IPS DF 19.7 (cell line): Measurements from ENCODE around the gene RAB11FIP4.

Experiments
- DNase-seq: peaks from one replicate; pipeline ENCODE4 v3.0.0-alpha.2; 2013; ENCODE audit warnings: low read depth, low spot score

RAB11FIP4 gene

GRCh38 chr17:31587462-31587861, 196.0 kb downstream of the RAB11FIP4 start:
- no peak for DNase-seq
